Measurements from ENCODE around the gene PHF20.
"Not testable (repeated sequence)": the region's sequence is repeated elsewhere in the genome, so short reads cannot be mapped to it uniquely, and the experiment has no call there.

GRCh38 chr20:35959291-35959690, 187.5 kb downstream of the PHF20 start:
- TF ChIP-seq ZNF274 (IDR thresholded peaks at IDR 0.05; ENCODE audit: low read depth, low read length); YY1 (IDR thresholded peaks at IDR 0.05; ENCODE audit: insufficient read depth, insufficient read length); SUZ12 (IDR thresholded peaks at IDR 0.05; ENCODE audit: extremely low read depth, insufficient read depth, insufficient read length): not testable (repeated sequence)
